ENCODE data around the gene ACAP1.

ACAP1 gene

DNA sequence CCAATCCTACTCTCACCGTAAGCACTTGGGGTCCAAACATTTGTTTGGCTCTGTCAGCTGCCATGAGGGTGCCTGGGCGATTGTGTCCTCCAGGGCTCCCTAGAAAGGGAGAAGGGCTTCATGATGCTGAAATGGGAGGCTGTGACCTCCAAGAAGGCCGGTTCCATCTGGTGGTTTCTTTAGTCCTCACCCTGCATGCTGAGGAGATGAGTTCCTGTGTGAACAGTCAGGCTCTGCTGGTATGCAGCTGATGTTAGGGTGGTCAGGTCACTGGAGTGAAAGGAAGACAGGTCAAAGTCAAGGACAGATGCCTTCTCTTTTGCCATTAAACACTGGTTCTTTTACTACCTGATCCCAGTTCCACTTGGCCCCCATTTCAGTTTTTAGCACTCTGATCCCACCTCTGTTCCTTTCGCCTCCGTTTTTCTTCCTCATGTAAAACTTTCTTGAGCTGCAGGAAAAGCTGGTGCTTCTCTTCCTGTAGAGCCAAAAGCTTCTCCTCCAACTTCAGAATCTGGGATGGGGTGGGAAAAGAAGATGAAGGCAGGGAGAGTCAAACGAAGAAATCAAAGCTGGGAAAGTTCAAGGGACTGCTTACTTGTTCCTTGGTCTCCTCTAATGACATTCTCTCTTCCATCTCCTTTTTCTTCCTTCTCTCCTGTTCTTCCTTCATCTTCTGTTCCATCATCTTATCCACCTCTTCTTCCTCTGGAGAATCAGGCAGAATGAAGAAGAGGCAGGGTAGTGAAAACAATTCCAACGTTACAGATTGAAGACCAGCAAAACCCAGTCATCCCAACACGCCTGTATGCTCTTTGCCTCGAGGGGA, 22.2 kb upstream of the ACAP1 start:
- Histone ChIP-seq H3K18ac (ENCODE audit: low read length) (no peak overlapping the region), H3K27me3 (ENCODE audit: insufficient read depth, low read length) (no peaks in the 10 kb centered on the region), H3K4me3 (ENCODE audit: low read depth, low read length) (peak overlapping the region; percentile 91), H4K8ac (ENCODE audit: low read depth, low read length) (peak overlapping the region; percentile 93), H2AFZ (ENCODE audit: insufficient read depth, low read length, poor library complexity) (no peak overlapping the region), H3K23ac (ENCODE audit: low read length) (no peak overlapping the region), H2BK120ac (ENCODE audit: insufficient read depth, low read length, poor library complexity) (no peak overlapping the region), H3K4ac (ENCODE audit: low read depth, low read length) (no peak overlapping the region), H3K36me3 (ENCODE audit: control insufficient read depth in 1 of 2, insufficient read depth in 2 of 2, low read length in 2 of 2) (peaks cover 63 to 74% of the 10 kb centered on the region in 2 experiments), H3K4me2 (ENCODE audit: low read length) (peak overlapping the region; percentile 76), H4K12ac (ENCODE audit: low read depth, low read length) (no peak overlapping the region), H3K9ac (ENCODE audit: low read length) (no peak overlapping the region), H3K4me1 (ENCODE audit: control insufficient read depth in 1 of 2, insufficient read depth in 2 of 2, low read length in 2 of 2) (peaks cover 5 to 6% of the 10 kb centered on the region in 2 experiments), H3K14ac (ENCODE audit: low read length) (no peak overlapping the region), H3K79me2 (ENCODE audit: control insufficient read depth, insufficient read depth, low read length, poor library complexity) (peaks cover 8% of the 10 kb centered on the region), H2AK5ac (ENCODE audit: low read length) (no peak overlapping the region), H3K9me3 (ENCODE audit: insufficient read depth, low read depth, low read length) (no peaks in the 10 kb centered on the region), H3K79me1 (ENCODE audit: low read length) (peaks cover 2% of the 10 kb centered on the region), H4K91ac (ENCODE audit: low read depth, low read length) (peak overlapping the region; percentile 23), H2BK12ac (ENCODE audit: low read length) (no peak overlapping the region), H3K27ac (ENCODE audit: low read depth, low read length) (no peak overlapping the region), H2BK5ac (ENCODE audit: low read depth, low read length, poor library complexity) (no peak overlapping the region)
- DNase-seq, result no peak
- no CpG with 5 or more reads among the region's 9 CpGs for WGBS (ENCODE audit: extremely low coverage, insufficient coverage, insufficient read length)

DNA sequence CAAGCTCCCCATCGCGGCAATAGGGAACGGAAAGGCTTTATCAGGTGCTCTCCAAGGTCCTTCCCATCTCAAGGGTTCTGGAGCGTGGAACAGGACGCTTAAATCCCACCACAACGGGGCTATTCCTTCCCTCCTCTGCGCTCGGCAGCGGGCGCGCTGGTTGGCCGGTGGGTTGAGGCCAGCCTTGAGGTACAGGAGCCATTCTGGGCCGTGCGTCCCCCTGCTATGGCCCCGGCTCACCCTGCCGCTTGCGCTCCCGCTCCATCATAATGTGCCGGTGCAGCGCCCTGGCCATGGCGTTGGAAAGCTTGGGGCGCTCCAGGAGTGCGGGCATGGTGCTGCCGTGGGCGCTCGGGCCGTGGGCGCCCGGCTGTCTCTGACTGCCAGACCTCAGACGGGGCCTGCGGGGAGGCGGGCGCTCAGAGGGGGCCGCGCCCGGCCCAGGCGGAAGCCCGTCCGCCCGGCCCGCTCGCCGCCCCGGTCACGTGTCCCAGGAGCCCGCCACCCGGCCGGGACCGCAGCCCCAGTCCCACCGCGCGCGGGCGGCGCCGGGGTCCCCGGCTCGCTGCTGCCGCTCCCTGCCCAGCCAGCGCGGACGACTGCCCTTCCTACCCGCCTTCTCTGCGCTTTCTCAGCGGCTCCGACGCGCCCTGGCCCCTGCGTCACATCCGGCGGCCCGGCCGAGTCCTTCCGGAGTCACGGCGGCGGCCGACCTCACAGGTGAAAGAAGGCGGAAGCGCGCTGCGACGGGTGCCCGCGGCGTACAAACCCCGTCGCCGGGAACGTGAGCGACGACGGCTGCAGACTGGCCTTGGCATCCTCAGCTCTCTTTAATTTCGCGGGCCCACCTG, 21.4 kb upstream of the ACAP1 start, which contains the start of gene GPS2:
Gene GPS2, minus strand, starts transcription at position 642 of the 851 bp plus-strand sequence. Its CDS starts 308 bp downstream, at position 334.
- Histone ChIP-seq H4K12ac (ENCODE audit: low read depth, low read length) (peak within 1 kb of the TSS; percentile 87), H3K9ac (ENCODE audit: low read length) (peak within 1 kb of the TSS; percentile 96), H2AFZ (ENCODE audit: insufficient read depth, low read length, poor library complexity) (peak within 1 kb of the TSS; percentile 84), H3K9me3 (ENCODE audit: insufficient read depth, low read depth, low read length) (no peaks in the 10 kb centered on the region), H2BK12ac (ENCODE audit: low read length) (no peak within 1 kb of the TSS), H3K27ac (ENCODE audit: low read depth, low read length) (peak within 1 kb of the TSS; percentile 74), H3K79me2 (ENCODE audit: control insufficient read depth, insufficient read depth, low read length, poor library complexity) (peaks cover 3% of the 10 kb centered on the region), H3K4me3 (ENCODE audit: low read depth, low read length) (peak within 1 kb of the TSS; percentile 91), H2BK120ac (ENCODE audit: insufficient read depth, low read length, poor library complexity) (peak within 1 kb of the TSS; percentile 50), H3K4me2 (ENCODE audit: low read length) (peak within 1 kb of the TSS; percentile 76), H3K4ac (ENCODE audit: low read depth, low read length) (peak within 1 kb of the TSS; percentile 50), H3K79me1 (ENCODE audit: low read length) (peaks cover 2% of the 10 kb centered on the region), H3K23ac (ENCODE audit: low read length) (no peak within 1 kb of the TSS), H3K14ac (ENCODE audit: low read length) (peak within 1 kb of the TSS; percentile 90), H3K36me3 (ENCODE audit: control insufficient read depth in 1 of 2, insufficient read depth in 2 of 2, low read length in 2 of 2) (peaks cover 58 to 70% of the 10 kb centered on the region in 2 experiments), H3K27me3 (ENCODE audit: insufficient read depth, low read length) (no peaks in the 10 kb centered on the region), H4K91ac (ENCODE audit: low read depth, low read length) (peak within 1 kb of the TSS; percentile 82), H3K18ac (ENCODE audit: low read length) (peak within 1 kb of the TSS; percentile 87), H2BK5ac (ENCODE audit: low read depth, low read length, poor library complexity) (peak within 1 kb of the TSS; percentile 27), H4K8ac (ENCODE audit: low read depth, low read length) (peak within 1 kb of the TSS; percentile 93), H2AK5ac (ENCODE audit: low read length) (peak within 1 kb of the TSS; percentile 19), H3K4me1 (ENCODE audit: control insufficient read depth in 1 of 2, insufficient read depth in 2 of 2, low read length in 2 of 2) (peaks cover 4 to 5% of the 10 kb centered on the region in 2 experiments)
- DNase-seq, result peak; percentile 86 to 92
- WGBS (ENCODE audit: extremely low coverage, insufficient coverage, insufficient read length), result no CpG with 5 or more reads among the region's 95 CpGs

GRCh38 chr17:7315570-7316235, 20.6 kb upstream of the ACAP1 start:
- H3K18ac ChIP-seq (ENCODE audit: low read length), result peak overlapping the region; percentile 87
- H3K36me3 ChIP-seq (ENCODE audit: control insufficient read depth in 1 of 2, insufficient read depth in 2 of 2, low read length in 2 of 2), result peaks cover 62 to 71% of the 10 kb centered on the region in 2 experiments
- no peak overlapping the region for H2BK5ac ChIP-seq (ENCODE audit: low read depth, low read length, poor library complexity)
- no peak overlapping the region for H2BK12ac ChIP-seq (ENCODE audit: low read length)
- peak overlapping the region; percentile 50 for H2BK120ac ChIP-seq (ENCODE audit: insufficient read depth, low read length, poor library complexity)
- peaks cover 4 to 5% of the 10 kb centered on the region in 2 experiments for H3K4me1 ChIP-seq (ENCODE audit: control insufficient read depth in 1 of 2, insufficient read depth in 2 of 2, low read length in 2 of 2)
- H3K9me3 ChIP-seq (ENCODE audit: insufficient read depth, low read depth, low read length), result no peaks in the 10 kb centered on the region
- DNase-seq, result peak in 1 of 2 donors; percentile 39
- no peaks in the 10 kb centered on the region for H3K27me3 ChIP-seq (ENCODE audit: insufficient read depth, low read length)
- peak overlapping the region; percentile 84 for H2AFZ ChIP-seq (ENCODE audit: insufficient read depth, low read length, poor library complexity)
- no CpG with 5 or more reads among the region's 30 CpGs for WGBS (ENCODE audit: extremely low coverage, insufficient coverage, insufficient read length)
- peaks cover 2% of the 10 kb centered on the region for H3K79me1 ChIP-seq (ENCODE audit: low read length)
- H4K8ac ChIP-seq (ENCODE audit: low read depth, low read length), result peak overlapping the region; percentile 93
- peak overlapping the region; percentile 50 for H3K4ac ChIP-seq (ENCODE audit: low read depth, low read length)
- H3K23ac ChIP-seq (ENCODE audit: low read length), result no peak overlapping the region
- H3K4me2 ChIP-seq (ENCODE audit: low read length), result peak overlapping the region; percentile 76
- H2AK5ac ChIP-seq (ENCODE audit: low read length), result peak overlapping the region; percentile 19
- peak overlapping the region; percentile 74 for H3K27ac ChIP-seq (ENCODE audit: low read depth, low read length)
- peak overlapping the region; percentile 87 for H4K12ac ChIP-seq (ENCODE audit: low read depth, low read length)
- peak overlapping the region; percentile 91 for H3K4me3 ChIP-seq (ENCODE audit: low read depth, low read length)
- H4K91ac ChIP-seq (ENCODE audit: low read depth, low read length), result peak overlapping the region; percentile 82
- H3K9ac ChIP-seq (ENCODE audit: low read length), result peak overlapping the region; percentile 96
- H3K79me2 ChIP-seq (ENCODE audit: control insufficient read depth, insufficient read depth, low read length, poor library complexity), result peaks cover 1% of the 10 kb centered on the region
- H3K14ac ChIP-seq (ENCODE audit: low read length), result peak overlapping the region; percentile 90

Data from trophoblast cell (in vitro differentiated cells and primary cell).